H1 (cell line): ENCODE results near the gene TSPAN15. TPM values are rescaled to one million over a fixed set of nuclear protein-coding genes. Genes with fewer than 3 reads are reported as not detected.

Experiments used
- CTCF ChIA-PET: fragments of 300-600 bp; sonication (Branson Sonifier 250); formaldehyde crosslinking; loops from one replicate; lab custom pipeline; 2021; ENCODE audit not compliant: partially characterized antibody; lab: Charles Lee
- POLR2A ChIA-PET: fragments of 300-600 bp; sonication (Branson Sonifier 250); formaldehyde crosslinking; loops from one replicate; lab custom pipeline; 2021; ENCODE audit warnings: inconsistent platforms; ENCODE audit not compliant: partially characterized antibody; lab: Charles Lee
- DNase-seq, 2 experiments: peaks; one replicate each; pipeline versions ENCODE4 v3.0.0 to v3.0.0-alpha.2; 2010 to 2022; ENCODE audit warnings: low spot score in 2 of 2, low read depth in 1 of 2, mixed read lengths in 1 of 2
- FAIRE-seq: peaks from 2 replicates; lab custom pipeline; 2011; peaks lifted over from hg19 to GRCh38; lab: Jason Lieb, UNC
- H2AFZ ChIP-seq: 2 replicates; pipeline ENCODE4 v1.8.1; 2012; ENCODE audit warnings: low read length, inconsistent platforms
- H2AK5ac ChIP-seq: 2 replicates; pipeline ENCODE4 v1.6.1; 2013; ENCODE audit warnings: low read depth, low read length
- H2BK120ac ChIP-seq: replicated peaks from 2 replicates; pipeline ENCODE3; 2013; ENCODE audit warnings: low read depth, low read length, inconsistent platforms
- H2BK12ac ChIP-seq: 2 replicates; pipeline ENCODE4 v1.6.1; 2013; ENCODE audit warnings: low read depth, low read length
- H2BK15ac ChIP-seq: 2 replicates; pipeline ENCODE4 v1.6.1; 2013; ENCODE audit warnings: low read length
- H2BK20ac ChIP-seq: 2 replicates; pipeline ENCODE4 v1.6.1; 2013; ENCODE audit warnings: low read length
- H2BK5ac ChIP-seq: 2 replicates; pipeline ENCODE4 v1.6.1; 2013; ENCODE audit warnings: low read depth, low read length
- H3K14ac ChIP-seq: 2 replicates; pipeline ENCODE4 v1.6.1; 2013; ENCODE audit warnings: inconsistent platforms; ENCODE audit not compliant: insufficient read length
- H3K18ac ChIP-seq: 2 replicates; pipeline ENCODE4 v1.6.1; 2013; ENCODE audit warnings: low read length; ENCODE audit errors: extremely low read depth
- H3K23ac ChIP-seq: 2 replicates; pipeline ENCODE4 v1.6.1; 2013; ENCODE audit warnings: inconsistent platforms; ENCODE audit not compliant: insufficient read length
- H3K23me2 ChIP-seq: 2 replicates; pipeline ENCODE4 v1.6.1; 2013; ENCODE audit warnings: low read depth, low read length
- H3K27ac ChIP-seq: 2 replicates; pipeline ENCODE4 v1.6.1; 2011; ENCODE audit warnings: low read depth, low read length, inconsistent platforms
- H3K27me3 ChIP-seq, 4 experiments: replicated peaks in 1 of 4; 1 replicate in 1 of 4; 2 replicates in 3 of 4; pipeline versions ENCODE4 v1.6.1 to v1.8.1; 2011 to 2013; ENCODE audit warnings: low read length in 3 of 4, mild to moderate bottlenecking in 3 of 4, inconsistent platforms in 2 of 4, mixed read lengths in 2 of 4, moderate library complexity in 1 of 4; ENCODE audit not compliant: control insufficient read depth in 3 of 4, insufficient read depth in 3 of 4; ENCODE audit errors: extremely low read depth in 1 of 4
- H3K36me3 ChIP-seq, 4 experiments: 2 replicates each; pipeline versions ENCODE4 v1.6.1 to v1.8.1; 2011 to 2013; ENCODE audit warnings: mild to moderate bottlenecking in 4 of 4, low read length in 3 of 4, moderate library complexity in 2 of 4, control low read depth in 1 of 4, inconsistent platforms in 1 of 4; ENCODE audit not compliant: insufficient read depth in 4 of 4, control insufficient read depth in 2 of 4
- H3K4ac ChIP-seq: replicated peaks from 2 replicates; pipeline ENCODE3; 2013; ENCODE audit warnings: low read length, low read depth, mixed read lengths, inconsistent platforms; ENCODE audit not compliant: insufficient read length
- H3K4me1 ChIP-seq, 4 experiments: replicated peaks in 1 of 4; 1 replicate in 1 of 4; 2 replicates in 3 of 4; pipeline versions ENCODE4 v1.6.1 to v1.8.1; 2011 to 2013; ENCODE audit warnings: low read length in 3 of 4, inconsistent platforms in 2 of 4, mixed read lengths in 1 of 4; ENCODE audit not compliant: insufficient read depth in 4 of 4, control insufficient read depth in 3 of 4
- H3K4me2 ChIP-seq, 2 experiments: 2 replicates each; pipeline versions ENCODE4 v1.6.1 to v1.8.1; 2011 to 2013; ENCODE audit warnings: low read depth in 2 of 2, low read length in 2 of 2, control low read depth in 1 of 2, inconsistent platforms in 1 of 2, mild to moderate bottlenecking in 1 of 2; ENCODE audit not compliant: insufficient read depth in 1 of 2
- H3K4me3 ChIP-seq, 4 experiments: fragments of 200-600, 300-600 bp in 1 of 4; sonication (generic), shearing (Covaris generic), sonication (Bioruptor Twin) in 1 of 4; 2 replicates each; pipeline versions ENCODE4 v1.5.1 to v1.8.1; 2011 to 2016; ENCODE audit warnings: low read length in 4 of 4, low read depth in 3 of 4, control low read depth in 2 of 4, inconsistent platforms in 2 of 4, mild to moderate bottlenecking in 2 of 4, mixed read lengths in 1 of 4, moderate library complexity in 1 of 4; ENCODE audit not compliant: insufficient read depth in 2 of 4; ENCODE audit errors: extremely low read depth in 1 of 4
- H3K56ac ChIP-seq: replicated peaks from 2 replicates; pipeline ENCODE3; 2013; ENCODE audit warnings: low read depth, mild to moderate bottlenecking, mixed read lengths, low read length, inconsistent platforms; ENCODE audit not compliant: insufficient read length
- H3K79me1 ChIP-seq: 2 replicates; pipeline ENCODE4 v1.6.1; 2013; ENCODE audit warnings: low read depth, low read length, control low read depth
- H3K79me2 ChIP-seq, 2 experiments: 2 replicates each; pipeline versions ENCODE4 v1.6.1 to v1.8.1; 2012 to 2013; ENCODE audit warnings: low read length in 2 of 2, mild to moderate bottlenecking in 2 of 2, inconsistent platforms in 1 of 2; ENCODE audit not compliant: insufficient read depth in 2 of 2, control insufficient read depth in 1 of 2
- H3K9ac ChIP-seq, 4 experiments: replicated peaks in 1 of 4; 1 replicate in 1 of 4; 2 replicates in 3 of 4; pipeline versions ENCODE4 v1.6.1 to v1.8.1; 2011 to 2013; ENCODE audit warnings: low read depth in 3 of 4, low read length in 3 of 4, control low read depth in 2 of 4, mild to moderate bottlenecking in 2 of 4, moderate library complexity in 2 of 4, inconsistent platforms in 1 of 4; ENCODE audit errors: extremely low read depth in 1 of 4
- H3K9me3 ChIP-seq, 2 experiments: 2 replicates each; pipeline versions ENCODE4 v1.6.1 to v1.8.1; 2012 to 2013; ENCODE audit warnings: mild to moderate bottlenecking in 2 of 2, moderate library complexity in 2 of 2, control low read depth in 1 of 2, inconsistent platforms in 1 of 2, low read depth in 1 of 2, low read length in 1 of 2, mixed read lengths in 1 of 2; ENCODE audit not compliant: insufficient read depth in 2 of 2
- H4K20me1 ChIP-seq, 2 experiments: replicated peaks in 1 of 2; 2 replicates each; pipeline versions ENCODE3 to v1.8.1; 2011 to 2013; ENCODE audit warnings: inconsistent platforms in 2 of 2, low read length in 2 of 2, mild to moderate bottlenecking in 1 of 2; ENCODE audit not compliant: insufficient read depth in 2 of 2, control insufficient read depth in 1 of 2
- H4K5ac ChIP-seq: 2 replicates; pipeline ENCODE4 v1.6.1; 2013; ENCODE audit warnings: low read length, low read depth, mixed read lengths, inconsistent platforms; ENCODE audit not compliant: insufficient read length
- H4K8ac ChIP-seq: 2 replicates; pipeline ENCODE4 v1.8.0; 2013; ENCODE audit warnings: mild to moderate bottlenecking, moderate library complexity, low read length, inconsistent platforms; ENCODE audit not compliant: insufficient read depth; ENCODE audit errors: extremely low read depth
- H4K91ac ChIP-seq: replicated peaks from 2 replicates; pipeline ENCODE3; 2013; ENCODE audit warnings: low read length, mixed read lengths, inconsistent platforms; ENCODE audit not compliant: insufficient read length
- CBX5 ChIP-seq: fragments of 300-800, 300-1000 bp; sonication (generic); IDR thresholded peaks from 2 replicates; pipeline ENCODE4 v1.7.1; 2016; ENCODE audit warnings: antibody characterized with exemption, low read length, low read depth
- CHD2 ChIP-seq: IDR thresholded peaks from 2 replicates; pipeline ENCODE4 v1.6.1; 2012; ENCODE audit warnings: low read length, improper control_type of control experiment
- FOSL1 ChIP-seq: IDR thresholded peaks from 2 replicates; pipeline ENCODE4 v1.6.1; 2011; ENCODE audit warnings: mild to moderate bottlenecking, low read depth, low read length, moderate library complexity; ENCODE audit not compliant: insufficient read depth
- MAFK ChIP-seq: IDR thresholded peaks from 2 replicates; pipeline ENCODE4 v1.6.1; 2012; ENCODE audit warnings: low read depth, mild to moderate bottlenecking, improper control_type of control experiment, low read length
- RBBP5 ChIP-seq: IDR thresholded peaks from 2 replicates; pipeline ENCODE4 v1.7.1; 2012; ENCODE audit warnings: low read depth, mild to moderate bottlenecking, inconsistent platforms, low read length, moderate library complexity, borderline replicate concordance
- TAF7 ChIP-seq: optimal IDR thresholded peaks from 2 replicates; pipeline ENCODE3; 2011; ENCODE audit warnings: low read depth, mild to moderate bottlenecking, inconsistent platforms, low read length, moderate library complexity, borderline replicate concordance
- ZNF274 ChIP-seq: IDR thresholded peaks from 2 replicates; pipeline ENCODE4 v1.7.0; 2012; ENCODE audit warnings: low read length, borderline replicate concordance; ENCODE audit errors: extremely low read depth
- WGBS, 2 experiments: shearing (Covaris generic) in 1 of 2; methylation state at CpG; one replicate each; pipeline versions ENCODE4 v1.1.6 to v1.1.7; 2013 to 2015; ENCODE audit warnings: low lambda C conversion rate in 2 of 2, mixed read lengths in 2 of 2, inconsistent platforms in 1 of 2, low coverage in 1 of 2, missing lambda C conversion rate in 1 of 2; ENCODE audit not compliant: insufficient replicate concordance in 2 of 2, insufficient coverage in 1 of 2, insufficient read length in 1 of 2; ENCODE audit errors: extremely low coverage in 1 of 2, missing lambda C conversion rate in 1 of 2; 5-methylcytosine and 5-hydroxymethylcytosine counted together
- polyA plus RNA-seq, 7 experiments: library from polyadenylated mRNA; depleted of rRNA in 3 of 7; stranded (reverse) in 5 of 7; unstranded in 2 of 7; fragments of >200 nt in 5 of 7; fragments of 200-250 nt in 2 of 7; gene quantifications; 1 replicate in 5 of 7; 2 replicates in 1 of 7; 4 replicates in 1 of 7; pipeline versions ENCODE4 v1.2.1 to v1.2.3, GENCODE V29; 2011 to 2013; ENCODE audit warnings: missing spikeins in 2 of 7, mixed read lengths in 2 of 7
- total RNA-seq: library from RNA; stranded (reverse); fragmentation: NEBNext Ultra II Directional; extraction: Animal tissue kit (Norgen Biotek cat#: 25700); gene quantifications from 2 replicates; pipeline ENCODE4 v1.2.1, GENCODE V29; 2021
- TF ChIP-seq, protein P1 (sequence below): IDR thresholded peaks from 2 replicates; pipeline ENCODE4 v1.6.1; 2011; ENCODE audit warnings: low read length, improper control_type of control experiment
- TF ChIP-seq, protein P2 (sequence below): IDR thresholded peaks from 2 replicates; pipeline ENCODE4 v1.6.1; 2012; ENCODE audit warnings: inconsistent platforms

The TSPAN15 gene
- total and polyA plus RNA-seq, 2 of the 8 experiments (the other 6 are each of a cell fraction or from before 2014, with no cell fraction given): 9.7 to 20.0 TPM

- 87% methylated on average over 9 of the region's 9 CpGs; no CpG with 5 or more reads in 1 of the 2 experiments for WGBS, 2 experiments
- H3K4me1 ChIP-seq: no peaks in the 10 kb centered on the region; a peak in 2 of 7 replicates
- H3K14ac ChIP-seq: no peak overlapping the region
- no peak overlapping the region for H2BK5ac ChIP-seq
- H2AK5ac ChIP-seq: no peak overlapping the region
- no peaks in the 10 kb centered on the region for H4K20me1 ChIP-seq
- H3K79me2 ChIP-seq: no peaks in the 10 kb centered on the region
- POLR2A ChIA-PET: no interaction called here
- no peak overlapping the region for H2AFZ ChIP-seq
- H3K23me2 ChIP-seq: no peaks in the 10 kb centered on the region
- H4K8ac ChIP-seq: no peak overlapping the region; the same call in 1 of the 2 replicates
- no peak overlapping the region for H2BK120ac ChIP-seq
- no peak overlapping the region for H4K5ac ChIP-seq
- H3K36me3 ChIP-seq: no peaks in the 10 kb centered on the region
- no peak overlapping the region for H2BK15ac ChIP-seq
- H3K9ac ChIP-seq: no peak overlapping the region
- H3K4ac ChIP-seq: no peak overlapping the region
- H2BK12ac ChIP-seq: no peak overlapping the region
- H3K18ac ChIP-seq: no peak overlapping the region
- H3K4me2 ChIP-seq: no peak overlapping the region
- H3K27me3 ChIP-seq: no peaks in the 10 kb centered on the region
- CTCF ChIA-PET: interaction anchor here (0.7 kb wide), 1 partner anchor 24 kb away, joined by 3 read pairs; the partner anchor contains the start of gene TSPAN15
- H3K56ac ChIP-seq: no peak overlapping the region
- no peak overlapping the region for H2BK20ac ChIP-seq
- FAIRE-seq: no peak
- H3K4me3 ChIP-seq: no peak overlapping the region
- no peak for DNase-seq
- no peak overlapping the region for H3K23ac ChIP-seq
- no peak overlapping the region for H4K91ac ChIP-seq
- H3K79me1 ChIP-seq: no peaks in the 10 kb centered on the region
- no peak overlapping the region for H3K27ac ChIP-seq
- no peaks in the 10 kb centered on the region for H3K9me3 ChIP-seq
- TF ChIP-seq CBX5: no peak
- TF ChIP-seq FOSL1: no peak
- TF ChIP-seq, protein P1, sequence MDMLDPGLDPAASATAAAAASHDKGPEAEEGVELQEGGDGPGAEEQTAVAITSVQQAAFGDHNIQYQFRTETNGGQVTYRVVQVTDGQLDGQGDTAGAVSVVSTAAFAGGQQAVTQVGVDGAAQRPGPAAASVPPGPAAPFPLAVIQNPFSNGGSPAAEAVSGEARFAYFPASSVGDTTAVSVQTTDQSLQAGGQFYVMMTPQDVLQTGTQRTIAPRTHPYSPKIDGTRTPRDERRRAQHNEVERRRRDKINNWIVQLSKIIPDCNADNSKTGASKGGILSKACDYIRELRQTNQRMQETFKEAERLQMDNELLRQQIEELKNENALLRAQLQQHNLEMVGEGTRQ: no peak
- no peak for TF ChIP-seq ZNF274
- TF ChIP-seq RBBP5: no peak
- no peak for TF ChIP-seq TAF7
- no peak for TF ChIP-seq CHD2
- no peak for TF ChIP-seq MAFK
- TF ChIP-seq, protein P2, sequence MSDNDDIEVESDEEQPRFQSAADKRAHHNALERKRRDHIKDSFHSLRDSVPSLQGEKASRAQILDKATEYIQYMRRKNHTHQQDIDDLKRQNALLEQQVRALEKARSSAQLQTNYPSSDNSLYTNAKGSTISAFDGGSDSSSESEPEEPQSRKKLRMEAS: no peak
These were observed 23.6 kb downstream of the TSPAN15 start for GRCh38 chr10:69474742-69475432.
